ENCODE results near the gene CEP120.

DNA sequence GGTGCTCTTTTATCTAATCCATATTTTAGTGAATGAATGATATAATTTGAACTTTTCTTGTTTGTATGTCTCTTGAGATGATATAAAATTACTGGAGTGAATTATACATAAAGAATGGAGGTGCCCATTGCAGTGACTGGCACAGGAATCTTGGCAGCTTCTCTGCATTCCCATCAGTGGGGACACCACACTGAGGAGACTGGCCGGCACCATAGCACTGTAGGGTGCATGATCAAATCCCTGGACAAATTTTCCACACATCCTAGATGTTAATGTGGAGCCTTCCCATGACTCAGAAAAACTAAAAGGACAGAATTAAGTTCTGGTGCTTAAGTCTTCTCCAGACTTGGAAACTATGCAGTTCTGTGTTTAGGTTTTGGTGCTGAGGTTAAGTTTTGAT, 124.1 kb downstream of the CEP120 start:
- TF ChIP-seq POLR2AphosphoS5 (IDR thresholded peaks at IDR 0.05) (no peak), CTCF (IDR thresholded peaks at IDR 0.05 in 8 of 11, conservative IDR thresholded peaks at IDR 0.05 in 3 of 11) (no peak)
